Measurements from ENCODE around the gene RGS6.

The RGS6 gene

DNA sequence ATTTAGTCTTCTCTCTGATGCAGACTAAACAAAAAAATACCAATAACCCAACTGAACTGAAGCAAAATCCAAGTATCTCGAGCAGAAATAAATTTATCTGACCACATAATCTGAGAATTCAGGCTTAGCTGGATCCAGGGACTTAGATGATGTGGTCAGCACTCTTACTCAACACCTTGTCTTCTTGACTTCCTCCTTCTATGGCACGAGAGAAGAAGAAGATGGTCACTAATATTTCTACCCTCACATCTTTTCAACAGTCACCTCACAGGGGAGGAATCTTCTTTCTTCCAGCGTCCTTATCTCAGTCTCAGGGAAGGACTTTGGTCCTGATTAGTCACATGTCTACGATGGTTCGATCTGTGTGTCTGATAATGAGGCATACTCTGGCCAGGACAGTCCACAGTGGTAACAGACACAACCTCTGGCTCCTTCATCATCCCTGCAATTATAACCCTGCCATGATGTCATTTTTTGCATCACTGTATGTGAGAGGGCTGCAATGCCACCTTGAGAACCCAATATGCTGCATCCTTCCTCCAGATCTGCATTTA, 15.8 kb downstream of the RGS6 start:
- DNase-seq (ENCODE audit: low read depth), result peak; percentile 66

GRCh38 chr14:71952381-71953363, 20.4 kb downstream of the RGS6 start:
- no peak for DNase-seq (ENCODE audit: low read depth)

GRCh38 chr14:71956920-71957563, 24.8 kb downstream of the RGS6 start:
- no peak for DNase-seq (ENCODE audit: low read depth)

DNA sequence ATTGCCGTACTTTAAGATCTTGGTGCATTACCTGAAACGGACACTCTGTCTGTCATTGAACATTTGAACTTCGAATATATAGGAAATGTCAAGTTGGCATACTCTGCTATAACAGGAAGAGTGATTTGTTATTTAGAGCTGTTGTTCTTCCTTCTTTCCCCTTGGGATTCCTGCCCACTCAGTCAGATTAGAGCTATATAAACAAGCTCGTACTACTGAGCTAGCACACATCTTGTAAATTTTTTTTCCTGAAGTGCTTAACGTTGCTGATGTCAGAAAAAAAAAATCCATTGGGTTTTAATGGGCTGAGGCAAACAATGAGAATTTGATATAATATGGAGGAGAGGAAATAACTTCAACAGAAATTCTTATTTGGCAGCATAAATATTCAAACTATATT, 26.8 kb downstream of the RGS6 start:
- DNase-seq (ENCODE audit: low read depth), result no peak

GRCh38 chr14:71960494-71961353, 28.5 kb downstream of the RGS6 start:
- peak; percentile 56 for DNase-seq (ENCODE audit: low read depth)

GRCh38 chr14:71961972-71962371, 29.7 kb downstream of the RGS6 start:
- no peak for DNase-seq (ENCODE audit: low read depth)

DNA sequence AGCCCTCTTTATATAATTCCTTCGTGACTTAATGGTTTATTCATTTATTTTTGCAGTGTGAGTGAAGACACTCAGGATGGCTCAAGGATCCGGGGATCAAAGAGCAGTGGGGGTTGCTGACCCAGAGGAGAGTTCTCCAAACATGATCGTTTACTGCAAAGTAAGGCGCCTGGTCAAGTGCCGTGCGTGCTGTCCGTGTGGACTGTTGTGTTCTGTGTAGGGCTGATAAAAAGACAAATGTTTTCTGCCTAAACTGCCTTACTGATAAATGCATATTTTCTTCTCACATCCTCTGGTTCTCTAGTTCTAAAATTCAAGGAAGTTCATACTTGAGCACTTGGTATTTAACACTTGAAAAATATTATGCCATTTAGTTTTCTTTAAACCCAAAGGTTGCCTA, 32.5 kb downstream of the RGS6 start:
- DNase-seq (ENCODE audit: low read depth), result no peak

- no peak for DNase-seq (ENCODE audit: low read depth)
These were observed 34.3 kb downstream of the RGS6 start for GRCh38 chr14:71966528-71966927.

- DNase-seq (ENCODE audit: low read depth), result no peak
These were observed 35.5 kb downstream of the RGS6 start for GRCh38 chr14:71967704-71968103.

- DNase-seq (ENCODE audit: low read depth), result no peak
These were observed 38.0 kb downstream of the RGS6 start for GRCh38 chr14:71970272-71970671.

- no peak for DNase-seq (ENCODE audit: low read depth)
These were observed 53.4 kb downstream of the RGS6 start for GRCh38 chr14:71985538-71986189.

GRCh38 chr14:71988476-71988875, 56.2 kb downstream of the RGS6 start:
- no peak for DNase-seq (ENCODE audit: low read depth)

- no peak for DNase-seq (ENCODE audit: low read depth)
These were observed 56.7 kb downstream of the RGS6 start for GRCh38 chr14:71988939-71989338.

DNA sequence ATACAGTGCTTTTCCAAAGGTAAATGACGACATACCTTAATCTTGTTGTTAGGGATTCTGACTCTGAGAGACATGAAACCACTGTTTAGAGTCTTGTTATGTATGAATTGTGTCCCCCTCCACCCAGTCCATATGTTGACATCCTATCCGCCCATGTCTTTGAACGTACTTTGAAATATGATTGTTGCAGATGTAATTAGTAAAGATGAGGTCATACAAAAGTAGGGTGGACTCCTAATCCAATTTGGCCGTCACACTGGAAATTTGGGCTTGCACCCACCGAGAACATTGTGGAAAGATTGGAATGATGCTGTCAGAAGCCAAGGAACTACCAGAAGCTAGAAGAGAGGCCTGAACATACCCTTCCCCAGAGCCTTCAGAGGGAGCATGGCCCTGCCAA, 62.2 kb downstream of the RGS6 start:
- DNase-seq (ENCODE audit: low read depth), result no peak

- DNase-seq (ENCODE audit: low read depth), result no peak
These were observed 63.5 kb downstream of the RGS6 start for GRCh38 chr14:71995741-71996140.

DNA sequence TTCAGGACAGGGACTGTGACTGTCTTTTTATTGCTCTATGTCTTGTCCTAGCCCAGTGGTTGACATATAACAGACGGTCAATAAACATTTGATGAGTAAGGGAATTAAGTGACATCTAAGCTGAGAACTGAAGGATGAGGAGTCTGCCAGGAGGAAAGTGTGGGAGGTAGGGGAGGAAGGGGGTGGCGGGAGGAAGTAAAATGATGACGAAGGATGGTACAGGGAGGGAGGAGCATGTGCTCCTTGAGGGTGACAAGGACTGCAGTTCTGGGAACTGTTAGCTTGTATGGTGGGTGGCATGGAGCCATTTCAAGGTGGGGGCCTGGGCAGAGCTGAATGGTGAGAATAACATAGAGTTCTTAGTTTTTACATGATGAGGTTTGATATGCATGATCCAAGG, 64.4 kb downstream of the RGS6 start:
- DNase-seq (ENCODE audit: low read depth), result no peak

- no peak for DNase-seq (ENCODE audit: low read depth)
These were observed 68.7 kb downstream of the RGS6 start for GRCh38 chr14:72000907-72001306.

DNA sequence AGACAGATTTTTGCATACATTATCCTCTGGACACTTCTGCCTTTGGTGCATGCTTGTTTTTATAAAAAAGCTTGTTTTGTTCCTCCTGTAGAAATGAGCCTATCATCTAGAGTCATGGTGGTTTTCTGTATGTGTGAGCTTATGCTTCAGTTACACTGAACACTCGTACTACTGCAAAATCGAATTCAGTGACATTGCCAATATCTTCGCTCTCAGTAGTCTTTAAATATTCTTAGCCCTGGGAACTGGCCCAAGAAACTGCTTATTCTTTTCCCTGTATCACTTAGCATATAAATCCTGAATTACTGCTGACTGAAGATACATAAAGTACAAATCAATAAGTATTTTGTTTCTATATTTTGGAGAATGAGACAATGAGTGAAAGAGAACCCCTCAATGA, 70.5 kb downstream of the RGS6 start:
- DNase-seq (ENCODE audit: low read depth), result no peak

DNA sequence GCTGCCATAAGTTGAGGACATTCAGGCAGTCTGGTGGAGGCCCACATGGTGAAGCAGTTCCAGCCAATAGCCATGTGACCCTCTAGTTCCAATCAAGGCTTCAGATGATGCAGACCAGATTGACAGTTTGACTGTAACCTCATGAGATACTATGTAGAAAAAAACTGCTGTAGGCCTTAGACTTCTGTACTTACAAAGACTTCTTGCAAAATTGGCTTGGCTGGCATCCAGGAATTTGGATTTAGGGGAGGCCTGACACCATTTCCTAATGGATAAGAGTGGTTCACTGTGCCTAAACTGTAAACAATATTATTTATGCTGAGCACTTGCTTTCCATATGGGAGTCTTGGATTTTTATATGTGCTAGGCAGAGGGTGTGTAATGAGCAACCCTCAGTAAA, 76.4 kb downstream of the RGS6 start:
- DNase-seq (ENCODE audit: low read depth), result no peak

- DNase-seq (ENCODE audit: low read depth), result no peak
These were observed 78.2 kb downstream of the RGS6 start for GRCh38 chr14:72010474-72010873.

DNA sequence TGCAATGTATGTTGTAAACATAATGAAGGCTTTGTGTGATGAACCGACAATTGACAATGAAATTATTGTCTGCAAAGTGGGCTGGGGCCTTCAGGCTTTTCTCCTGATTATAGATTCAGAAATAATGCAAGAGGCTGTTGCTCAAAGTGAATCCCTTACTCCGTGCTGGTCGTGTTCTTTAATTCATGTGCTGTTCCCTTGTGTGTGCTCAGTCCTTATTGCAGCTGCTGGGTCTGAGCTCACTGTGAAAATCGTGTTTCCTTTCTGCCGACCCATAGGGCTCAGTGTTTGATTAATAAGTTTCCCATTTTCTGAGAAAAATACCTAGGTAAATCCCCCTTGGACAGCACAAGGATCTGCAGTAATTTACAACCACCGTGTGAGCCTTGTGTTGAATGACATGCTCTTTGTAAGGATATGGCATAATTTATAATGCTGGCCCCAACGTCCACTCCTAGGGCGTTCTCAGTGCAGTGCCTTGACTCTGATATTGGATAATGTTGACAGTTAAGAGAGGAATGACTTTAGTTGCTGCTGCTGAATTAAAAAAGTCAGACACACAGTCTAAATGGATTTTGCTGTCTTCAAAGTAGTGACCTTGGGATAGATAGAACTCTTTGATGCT, 81.6 kb downstream of the RGS6 start:
- no peak for DNase-seq (ENCODE audit: low read depth)
